Chondrocyte (in vitro differentiated cells): ENCODE measurements around the gene CETP. TPM values are rescaled to one million over a fixed set of nuclear protein-coding genes. Genes with fewer than 3 reads are reported as not detected.

Source experiments
- DNase-seq: peaks from one replicate; pipeline ENCODE4 v3.0.0; 2021; ENCODE audit warnings: mixed read lengths, low spot score
- H3K27ac Mint-ChIP-seq: one replicate; pipeline ENCODE4 v1.8.0; 2021; ENCODE audit warnings: mild to moderate bottlenecking, moderate library complexity, mixed read lengths; ENCODE audit not compliant: unreplicated experiment
- H3K27me3 Mint-ChIP-seq: 2 replicates; pipeline ENCODE4 v1.8.0; 2021; ENCODE audit warnings: low read depth, mixed read lengths
- H3K36me3 Mint-ChIP-seq: 2 replicates; pipeline ENCODE4 v1.8.0; 2021; ENCODE audit warnings: low read depth, mixed read lengths
- H3K4me1 Mint-ChIP-seq: 2 replicates; pipeline ENCODE4 v1.8.0; 2021; ENCODE audit warnings: low read depth, mild to moderate bottlenecking, mixed read lengths
- H3K4me3 Mint-ChIP-seq: one replicate; pipeline ENCODE4 v1.8.0; 2021; ENCODE audit warnings: mild to moderate bottlenecking, moderate library complexity, mixed read lengths; ENCODE audit not compliant: unreplicated experiment
- H3K9me3 Mint-ChIP-seq: 2 replicates; pipeline ENCODE4 v1.8.0; 2021; ENCODE audit warnings: low read depth, mixed read lengths
- CTCF ChIP-seq: fragments of 200-600 bp; sonication (generic); IDR thresholded peaks from 2 replicates; pipeline ENCODE4 v1.5.0; 2021; ENCODE audit warnings: antibody characterized with exemption, mild to moderate bottlenecking, moderate library complexity
- total RNA-seq: library from RNA; stranded (reverse); gene quantifications from 3 replicates; pipeline ENCODE4 v1.2.1, GENCODE V29; 2021

CETP gene
- total RNA-seq, 1 donor from 2014 or later = not detected

- Mint-ChIP-seq H3K36me3 (no peaks in the 10 kb centered on the region), H3K27ac (no peak overlapping the region), H3K27me3 (no peaks in the 10 kb centered on the region), H3K9me3 (no peaks in the 10 kb centered on the region), H3K4me3 (no peak overlapping the region), H3K4me1 (peaks cover 13% of the 10 kb centered on the region)
- no peak for TF ChIP-seq CTCF
- no peak for DNase-seq
Measured at GRCh38 chr16:56998352-56998751, 36.6 kb downstream of the CETP start.

GRCh38 chr16:56998861-56999260 is 37.1 kb downstream of the CETP start:
- H3K27me3 Mint-ChIP-seq = no peaks in the 10 kb centered on the region
- no peak for TF ChIP-seq CTCF

GRCh38 chr16:56999409-57000270 is 37.9 kb downstream of the CETP start:
- Mint-ChIP-seq H3K4me3 (no peak overlapping the region), H3K27me3 (no peaks in the 10 kb centered on the region), H3K9me3 (no peaks in the 10 kb centered on the region), H3K27ac (no peak overlapping the region), H3K4me1 (peaks cover 13% of the 10 kb centered on the region), H3K36me3 (no peaks in the 10 kb centered on the region)
- DNase-seq = no peak
- no peak for TF ChIP-seq CTCF

More at GRCh38 chr16:56998861-56999260, 37.1 kb downstream of the CETP start:
- no peak overlapping the region for H3K4me3 Mint-ChIP-seq
- no peak overlapping the region for H3K27ac Mint-ChIP-seq
- H3K36me3 Mint-ChIP-seq = no peaks in the 10 kb centered on the region
- peaks cover 13% of the 10 kb centered on the region for H3K4me1 Mint-ChIP-seq
- DNase-seq = no peak
- H3K9me3 Mint-ChIP-seq = no peaks in the 10 kb centered on the region

- H3K4me3 Mint-ChIP-seq = no peak overlapping the region
- H3K4me1 Mint-ChIP-seq = peaks cover 13% of the 10 kb centered on the region
- peak overlapping the region; percentile 61 for H3K27ac Mint-ChIP-seq
- no peaks in the 10 kb centered on the region for H3K9me3 Mint-ChIP-seq
- TF ChIP-seq CTCF = no peak
- no peaks in the 10 kb centered on the region for H3K36me3 Mint-ChIP-seq
- H3K27me3 Mint-ChIP-seq = no peaks in the 10 kb centered on the region
- DNase-seq = no peak
Measured at GRCh38 chr16:57000271-57001025, 38.7 kb downstream of the CETP start.

- H3K36me3 Mint-ChIP-seq = no peaks in the 10 kb centered on the region
- H3K9me3 Mint-ChIP-seq = no peaks in the 10 kb centered on the region
- H3K27me3 Mint-ChIP-seq = no peaks in the 10 kb centered on the region
- no peak overlapping the region for H3K4me3 Mint-ChIP-seq
- DNase-seq = no peak
- no peak overlapping the region for H3K27ac Mint-ChIP-seq
- H3K4me1 Mint-ChIP-seq = peaks cover 13% of the 10 kb centered on the region
- TF ChIP-seq CTCF = no peak
Measured at GRCh38 chr16:57001026-57001679, 39.4 kb downstream of the CETP start.
